ENCODE data around the gene LAMA3. TPM values are rescaled to one million over a fixed set of nuclear protein-coding genes. Genes with fewer than 3 reads are reported as not detected.

LAMA3 gene
- total RNA-seq, 4 donors from 2014 or later, result 46.3 to 80.6 (median 67.1) TPM

DNA sequence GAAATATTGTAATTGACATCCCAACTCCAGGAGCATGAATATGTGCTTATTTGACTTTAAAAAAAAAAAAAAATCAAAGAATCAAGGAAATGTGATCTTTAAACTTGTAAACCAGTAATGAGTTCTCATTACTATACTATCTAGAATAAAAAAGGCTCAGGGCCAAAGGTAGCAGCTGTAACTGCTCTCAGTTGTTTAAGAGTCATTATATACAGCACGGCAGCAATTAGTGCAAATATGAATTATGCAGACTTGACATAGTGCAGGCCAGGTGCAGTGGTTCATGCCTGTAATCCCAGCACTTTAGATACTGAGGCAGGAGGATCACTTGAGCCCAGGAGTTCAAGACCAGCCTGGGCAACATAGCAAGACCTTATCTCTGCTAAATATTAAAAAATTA lies 199.6 kb downstream of the LAMA3 start:
- H3K36me3 ChIP-seq, result peaks cover 0 to 5% (median 0%) of the 10 kb centered on the region in 3 donors
- WGBS, 2 donors, result 78 to 79% methylated on average over 1 of the region's 1 CpG
- no peaks in the 10 kb centered on the region for H3K9me3 ChIP-seq
- H3K4me1 ChIP-seq, result peaks cover 0 to 20% (median 7%) of the 10 kb centered on the region in 4 donors
- DNase-seq (ENCODE audit: low spot score in 2 of 2), result no peak
- no peak overlapping the region for H3K27ac ChIP-seq
- no peak overlapping the region for H3K4me3 ChIP-seq
- no peak for TF ChIP-seq CTCF (IDR thresholded peaks at IDR 0.05)
- no peak for TF ChIP-seq EP300 (IDR thresholded peaks at IDR 0.05)
- TF ChIP-seq POLR2A (IDR thresholded peaks at IDR 0.05), result no peak
- H3K27me3 ChIP-seq, result no peaks in the 10 kb centered on the region

DNA sequence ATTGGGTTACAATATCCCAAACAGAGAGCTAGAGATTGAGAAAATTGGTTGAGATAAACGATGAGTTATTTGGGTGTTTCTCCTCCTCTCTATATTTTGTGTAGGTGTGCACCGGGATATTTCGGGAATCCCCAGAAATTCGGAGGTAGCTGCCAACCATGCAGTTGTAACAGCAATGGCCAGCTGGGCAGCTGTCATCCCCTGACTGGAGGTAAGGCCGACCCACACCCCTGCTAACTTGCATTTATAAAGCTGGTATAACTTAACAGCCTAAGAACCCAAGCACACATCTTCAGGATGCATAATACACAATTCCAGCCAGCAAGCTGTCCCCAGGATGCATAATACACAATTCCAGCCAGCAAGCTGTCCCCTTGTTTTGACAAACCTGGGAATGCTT lies 200.7 kb downstream of the LAMA3 start:
- Histone ChIP-seq H3K4me3 (no peak overlapping the region), H3K9me3 (no peaks in the 10 kb centered on the region), H3K27me3 (no peaks in the 10 kb centered on the region), H3K4me1 (peaks cover 0 to 10% (median 5%) of the 10 kb centered on the region in 4 donors), H3K36me3 (peaks cover 0 to 10% (median 0%) of the 10 kb centered on the region in 3 donors), H3K27ac (no peak overlapping the region)
- no peak for TF ChIP-seq CTCF (IDR thresholded peaks at IDR 0.05)
- no peak for DNase-seq (ENCODE audit: low spot score in 2 of 2)
- 85 to 90% methylated on average over 5 of the region's 5 CpGs for WGBS, 2 donors

DNA sequence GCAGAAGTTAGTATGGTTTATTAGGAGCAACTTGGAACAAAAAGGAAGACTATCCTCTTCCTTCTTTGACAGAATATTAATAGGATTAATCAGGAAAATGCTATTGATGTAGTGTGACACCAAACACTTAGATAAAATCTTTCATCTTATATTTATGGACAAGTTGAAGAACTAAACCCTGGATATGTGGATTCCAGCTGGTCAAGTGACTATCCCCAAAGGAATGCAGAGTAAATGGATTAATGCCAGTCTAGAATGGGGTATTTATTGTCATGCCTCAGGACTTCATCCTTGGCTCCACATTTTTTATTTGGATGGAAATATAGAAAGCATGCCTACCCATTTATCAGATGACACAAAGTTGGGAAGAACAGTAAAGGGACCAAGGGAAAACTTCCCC lies 201.3 kb downstream of the LAMA3 start:
- H3K36me3 ChIP-seq, result peaks cover 0 to 13% (median 0%) of the 10 kb centered on the region in 3 donors
- no peaks in the 10 kb centered on the region for H3K27me3 ChIP-seq
- no peak for DNase-seq (ENCODE audit: low spot score in 2 of 2)
- no peak overlapping the region for H3K27ac ChIP-seq
- no peaks in the 10 kb centered on the region for H3K9me3 ChIP-seq
- H3K4me3 ChIP-seq, result no peak overlapping the region
- TF ChIP-seq CTCF (IDR thresholded peaks at IDR 0.05) (no peak), EP300 (IDR thresholded peaks at IDR 0.05) (no peak), POLR2A (IDR thresholded peaks at IDR 0.05) (no peak)
- H3K4me1 ChIP-seq, result peaks cover 0 to 9% (median 4%) of the 10 kb centered on the region in 4 donors

- Histone ChIP-seq H3K27ac (no peak overlapping the region), H3K4me1 (no peaks in the 10 kb centered on the region), H3K9me3 (no peaks in the 10 kb centered on the region), H3K27me3 (no peaks in the 10 kb centered on the region), H3K4me3 (no peak overlapping the region), H3K36me3 (peaks cover 0 to 13% (median 0%) of the 10 kb centered on the region in 3 donors)
- no peak for DNase-seq (ENCODE audit: low spot score in 2 of 2)
- WGBS, 2 donors, result 78 to 88% methylated on average over 5 of the region's 5 CpGs
- TF ChIP-seq EP300 (IDR thresholded peaks at IDR 0.05) (no peak), CTCF (IDR thresholded peaks at IDR 0.05) (no peak), POLR2A (IDR thresholded peaks at IDR 0.05) (no peak)
These were observed 204.4 kb downstream of the LAMA3 start for GRCh38 chr18:23893653-23894052.

GRCh38 chr18:23894661-23895175 lies 205.5 kb downstream of the LAMA3 start:
- 90 to 94% methylated on average over 14 of the region's 14 CpGs for WGBS, 2 donors
- no peaks in the 10 kb centered on the region for H3K27me3 ChIP-seq
- no peak for DNase-seq (ENCODE audit: low spot score in 2 of 2)
- no peak overlapping the region for H3K27ac ChIP-seq
- no peak overlapping the region for H3K4me3 ChIP-seq
- no peaks in the 10 kb centered on the region for H3K9me3 ChIP-seq
- peaks cover 0 to 22% (median 0%) of the 10 kb centered on the region in 3 donors for H3K36me3 ChIP-seq
- no peaks in the 10 kb centered on the region for H3K4me1 ChIP-seq
- TF ChIP-seq CTCF (IDR thresholded peaks at IDR 0.05), result no peak
- no peak for TF ChIP-seq POLR2A (IDR thresholded peaks at IDR 0.05)
- TF ChIP-seq EP300 (IDR thresholded peaks at IDR 0.05), result no peak

All from tibial nerve (tissue), 4 donors.